Fibroblast of lung (primary cell): Measurements from ENCODE around the gene KLHL10. TPM values are rescaled to one million over a fixed set of nuclear protein-coding genes. Genes with fewer than 3 reads are reported as not detected.

Experiments used
- DNase-seq, 2 donors: peaks; one replicate each; pipeline versions ENCODE4 v3.0.0 to v3.0.0-alpha.2; 2010; ENCODE audit warnings: low read depth in 2 of 2
- H2AFZ ChIP-seq: 2 replicates; pipeline ENCODE4 v1.5.1; 2012; ENCODE audit warnings: low read length, control low read depth, inconsistent platforms
- H3K27ac ChIP-seq: 2 replicates; pipeline ENCODE4 v1.5.1; 2011; ENCODE audit warnings: low read length, control low read depth; ENCODE audit not compliant: insufficient read depth
- H3K27me3 ChIP-seq: 2 replicates; pipeline ENCODE4 v1.5.1; 2011; ENCODE audit warnings: mild to moderate bottlenecking, low read length; ENCODE audit not compliant: control insufficient read depth, insufficient read depth
- H3K36me3 ChIP-seq: 2 replicates; pipeline ENCODE4 v1.5.1; 2011; ENCODE audit warnings: low read length; ENCODE audit not compliant: control insufficient read depth, insufficient read depth
- H3K4me1 ChIP-seq: 2 replicates; pipeline ENCODE4 v1.5.1; 2011; ENCODE audit warnings: low read length; ENCODE audit not compliant: control insufficient read depth, insufficient read depth; ENCODE audit errors: extremely low read depth
- H3K4me2 ChIP-seq: 2 replicates; pipeline ENCODE4 v1.5.1; 2011; ENCODE audit warnings: low read length, control low read depth; ENCODE audit not compliant: insufficient read depth; ENCODE audit errors: extremely low read depth
- H3K4me3 ChIP-seq, 4 experiments: fragments of 200-600 bp in 1 of 4; sonication (generic) in 1 of 4; replicated peaks in 1 of 4; 2 replicates each; pipeline ENCODE4 v1.5.1; 2011 to 2016; ENCODE audit warnings: low read length in 4 of 4, low read depth in 3 of 4, mild to moderate bottlenecking in 3 of 4, control low read depth in 2 of 4, inconsistent platforms in 1 of 4, mixed read lengths in 1 of 4; ENCODE audit not compliant: insufficient read depth in 1 of 4; ENCODE audit errors: control extremely low read depth in 1 of 4
- H3K79me2 ChIP-seq: 2 replicates; pipeline ENCODE4 v1.5.1; 2012; ENCODE audit warnings: mild to moderate bottlenecking, low read length, inconsistent platforms; ENCODE audit not compliant: control insufficient read depth, insufficient read depth
- H3K9ac ChIP-seq: 2 replicates; pipeline ENCODE4 v1.5.1; 2011; ENCODE audit warnings: mild to moderate bottlenecking, low read length, control low read depth; ENCODE audit not compliant: insufficient read depth
- H3K9me3 ChIP-seq: 2 replicates; pipeline ENCODE4 v1.5.1; 2012; ENCODE audit warnings: low read depth, low read length; ENCODE audit not compliant: control insufficient read depth, insufficient read depth
- H4K20me1 ChIP-seq: 2 replicates; pipeline ENCODE4 v1.5.1; 2011; ENCODE audit warnings: low read length; ENCODE audit not compliant: control insufficient read depth, insufficient read depth; ENCODE audit errors: extremely low read depth
- CTCF ChIP-seq, 2 donors: IDR thresholded peaks in 1 of 2; conservative IDR thresholded peaks in 1 of 2; 1 replicate in 1 of 2; 2 replicates in 1 of 2; pipeline ENCODE4 v1.5.1; 2011 to 2012; ENCODE audit warnings: low read length in 2 of 2, control low read depth in 1 of 2, inconsistent platforms in 1 of 2, low read depth in 1 of 2, mild to moderate bottlenecking in 1 of 2
- EZH2 ChIP-seq: IDR thresholded peaks from 2 replicates; pipeline ENCODE4 v1.5.1; 2012; ENCODE audit warnings: low read length, control low read depth, mild to moderate bottlenecking; ENCODE audit errors: missing control alignments
- polyA plus RNA-seq, 2 donors: library from polyadenylated mRNA; depleted of rRNA in 1 of 2; stranded (reverse) in 1 of 2; unstranded in 1 of 2; fragments of >200 nt; gene quantifications; 2 replicates each; pipeline ENCODE4 v1.2.1, GENCODE V29; 2011 to 2012; ENCODE audit warnings: missing spikeins in 1 of 2
- total RNA-seq: library from RNA; depleted of rRNA; stranded (reverse); fragments of >200 nt; gene quantifications from 2 replicates; pipeline ENCODE4 v1.2.1, GENCODE V29; 2014

KLHL10 gene
- total and polyA plus RNA-seq, 2 donors (not counting 1 experiment from before 2014, with no cell fraction given), result 0.33 TPM

- no peak for TF ChIP-seq CTCF (conservative IDR thresholded peaks at IDR 0.05 in 1 of 2, IDR thresholded peaks at IDR 0.05 in 1 of 2; ENCODE audit: low read depth in 1 of 2, low read length in 2 of 2)
- no peak for TF ChIP-seq EZH2
- Histone ChIP-seq H3K4me1 (peaks cover 2% of the 10 kb centered on the region), H3K9ac (no peak overlapping the region), H3K27ac (no peak overlapping the region), H4K20me1 (no peaks in the 10 kb centered on the region), H2AFZ (peak overlapping the region; percentile 76), H3K27me3 (no peaks in the 10 kb centered on the region), H3K36me3 (peaks cover 12% of the 10 kb centered on the region), H3K9me3 (no peaks in the 10 kb centered on the region), H3K79me2 (peaks cover 35% of the 10 kb centered on the region), H3K4me2 (peak overlapping the region; percentile 95), H3K4me3 (peak overlapping the region; percentile 14 to 41 (median 30))
- DNase-seq, result no peak
Measured at GRCh38 chr17:41865596-41865893, 27.9 kb downstream of the KLHL10 start.

- Histone ChIP-seq H3K9me3 (no peaks in the 10 kb centered on the region), H4K20me1 (no peaks in the 10 kb centered on the region), H3K79me2 (peaks cover 15% of the 10 kb centered on the region), H3K36me3 (peaks cover 20% of the 10 kb centered on the region), H3K9ac (no peak overlapping the region), H3K4me1 (peaks cover 2% of the 10 kb centered on the region), H3K27me3 (no peaks in the 10 kb centered on the region), H2AFZ (no peak overlapping the region), H3K27ac (no peak overlapping the region), H3K4me2 (no peak overlapping the region), H3K4me3 (no peak overlapping the region)
- TF ChIP-seq EZH2 (no peak), CTCF (conservative IDR thresholded peaks at IDR 0.05 in 1 of 2, IDR thresholded peaks at IDR 0.05 in 1 of 2; ENCODE audit: low read depth in 1 of 2, low read length in 2 of 2) (no peak)
- no peak for DNase-seq
Measured at GRCh38 chr17:41868568-41868967, 30.9 kb downstream of the KLHL10 start.

- H3K27ac ChIP-seq, result no peak overlapping the region
- no peaks in the 10 kb centered on the region for H3K27me3 ChIP-seq
- TF ChIP-seq CTCF (conservative IDR thresholded peaks at IDR 0.05 in 1 of 2, IDR thresholded peaks at IDR 0.05 in 1 of 2; ENCODE audit: low read depth in 1 of 2, low read length in 2 of 2) (no peak), EZH2 (no peak)
- H2AFZ ChIP-seq, result no peak overlapping the region
- H3K9me3 ChIP-seq, result no peaks in the 10 kb centered on the region
- H3K79me2 ChIP-seq, result peaks cover 6% of the 10 kb centered on the region
- no peaks in the 10 kb centered on the region for H3K4me1 ChIP-seq
- peaks cover 28% of the 10 kb centered on the region for H3K36me3 ChIP-seq
- no peak for DNase-seq
- no peak overlapping the region for H3K4me2 ChIP-seq
- no peak overlapping the region for H3K9ac ChIP-seq
- H3K4me3 ChIP-seq, result no peak overlapping the region
- no peaks in the 10 kb centered on the region for H4K20me1 ChIP-seq
Measured at GRCh38 chr17:41869426-41869825, 31.8 kb downstream of the KLHL10 start.
